GM19023 (cell line): Measurements from ENCODE around the gene CENPP.
"Not testable (repeated sequence)": the region's sequence is repeated elsewhere in the genome, so short reads cannot be mapped to it uniquely, and the experiment has no call there.

ENCODE experiments used
- ATAC-seq: cut with Tn5 transposase; IDR thresholded peaks from one replicate; pipeline ENCODE4 v1.9.1; 2021; ENCODE audit warnings: mild to moderate bottlenecking, moderate library complexity; ENCODE audit not compliant: unreplicated experiment

The CENPP gene

DNA sequence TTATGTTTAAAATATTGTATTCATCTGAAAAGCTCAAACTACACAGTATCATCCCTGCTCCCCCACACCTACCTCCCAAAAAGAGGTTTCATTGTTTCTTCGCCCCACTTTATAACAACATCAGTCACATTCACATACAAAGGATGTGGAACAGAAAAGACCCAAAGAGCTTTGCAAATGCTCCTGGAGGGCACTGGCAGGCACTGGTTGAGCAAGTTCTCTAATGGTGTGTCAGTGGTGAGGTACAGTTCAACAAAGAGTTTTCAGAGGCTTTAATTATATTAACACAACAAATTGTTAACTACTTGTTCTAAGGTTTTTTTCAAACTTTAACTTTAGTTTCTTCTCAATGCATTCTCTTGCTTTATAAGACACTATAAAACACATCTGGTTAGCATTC is 264.2 kb downstream of the CENPP start:
- no peak for ATAC-seq

- no peak for ATAC-seq
Measured at GRCh38 chr9:92590377-92590776, 264.6 kb downstream of the CENPP start.

DNA sequence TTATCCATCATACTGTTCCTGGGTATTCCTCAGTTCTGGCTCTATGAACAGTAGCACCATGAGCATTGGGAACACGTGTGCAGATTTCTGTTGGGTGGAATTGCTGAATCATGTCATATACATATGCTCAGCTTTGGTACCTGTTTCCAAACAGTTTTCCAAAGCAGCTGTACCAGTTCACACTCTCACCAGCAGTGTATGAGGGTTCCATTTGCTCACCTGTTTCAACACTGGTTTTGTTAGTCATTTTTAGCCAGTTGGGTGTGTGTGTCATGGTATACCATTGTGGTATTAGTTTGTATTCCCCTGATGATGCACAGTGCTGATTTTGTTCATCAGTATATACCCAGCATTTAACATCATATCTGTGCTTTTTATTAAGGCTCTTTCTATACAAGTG is 266.8 kb downstream of the CENPP start:
- ATAC-seq = no peak

GRCh38 chr9:92592946-92593861 is 267.5 kb downstream of the CENPP start:
- ATAC-seq = no peak

DNA sequence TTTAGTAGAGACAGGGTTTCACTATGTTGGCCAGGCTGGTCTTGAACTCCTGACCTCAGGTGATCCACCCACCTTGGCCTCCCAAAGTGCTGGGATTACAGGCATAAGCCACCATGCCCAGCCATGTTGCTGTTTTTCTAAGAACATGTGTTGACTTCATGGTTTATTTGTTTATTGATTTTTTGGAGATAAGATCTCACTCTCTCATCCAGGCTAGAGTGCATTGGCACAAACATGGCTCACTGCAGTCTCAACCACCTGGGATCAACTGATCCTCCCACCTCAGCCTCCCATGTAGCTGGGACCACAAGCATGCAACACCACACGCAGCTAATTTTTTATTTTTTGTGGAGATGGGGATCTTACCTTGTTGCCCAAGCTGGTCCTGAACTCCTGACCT is 269.3 kb downstream of the CENPP start:
- not testable (repeated sequence) for ATAC-seq

DNA sequence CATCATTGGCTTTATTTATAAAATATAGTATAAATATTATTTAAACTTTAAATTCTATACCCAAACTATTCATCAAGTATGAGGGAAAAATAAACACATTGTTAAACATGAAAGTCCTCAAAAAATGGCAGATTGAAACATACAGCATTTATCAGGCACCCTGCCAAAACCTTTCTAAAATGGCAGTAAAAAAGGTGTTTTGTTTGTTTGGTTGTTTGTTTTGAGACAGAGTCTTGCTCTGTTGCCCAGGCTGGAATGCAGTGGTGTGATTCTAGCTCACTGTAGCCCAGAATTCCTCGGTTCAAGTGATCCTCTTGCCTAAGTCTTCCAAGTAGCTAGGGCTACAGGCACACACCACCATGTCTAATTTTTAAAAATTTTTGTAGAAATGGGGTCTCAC is 270.2 kb downstream of the CENPP start:
- no peak for ATAC-seq

GRCh38 chr9:92598382-92598781 is 272.6 kb downstream of the CENPP start:
- no peak for ATAC-seq

GRCh38 chr9:92599938-92600461 is 274.2 kb downstream of the CENPP start:
- no peak for ATAC-seq

DNA sequence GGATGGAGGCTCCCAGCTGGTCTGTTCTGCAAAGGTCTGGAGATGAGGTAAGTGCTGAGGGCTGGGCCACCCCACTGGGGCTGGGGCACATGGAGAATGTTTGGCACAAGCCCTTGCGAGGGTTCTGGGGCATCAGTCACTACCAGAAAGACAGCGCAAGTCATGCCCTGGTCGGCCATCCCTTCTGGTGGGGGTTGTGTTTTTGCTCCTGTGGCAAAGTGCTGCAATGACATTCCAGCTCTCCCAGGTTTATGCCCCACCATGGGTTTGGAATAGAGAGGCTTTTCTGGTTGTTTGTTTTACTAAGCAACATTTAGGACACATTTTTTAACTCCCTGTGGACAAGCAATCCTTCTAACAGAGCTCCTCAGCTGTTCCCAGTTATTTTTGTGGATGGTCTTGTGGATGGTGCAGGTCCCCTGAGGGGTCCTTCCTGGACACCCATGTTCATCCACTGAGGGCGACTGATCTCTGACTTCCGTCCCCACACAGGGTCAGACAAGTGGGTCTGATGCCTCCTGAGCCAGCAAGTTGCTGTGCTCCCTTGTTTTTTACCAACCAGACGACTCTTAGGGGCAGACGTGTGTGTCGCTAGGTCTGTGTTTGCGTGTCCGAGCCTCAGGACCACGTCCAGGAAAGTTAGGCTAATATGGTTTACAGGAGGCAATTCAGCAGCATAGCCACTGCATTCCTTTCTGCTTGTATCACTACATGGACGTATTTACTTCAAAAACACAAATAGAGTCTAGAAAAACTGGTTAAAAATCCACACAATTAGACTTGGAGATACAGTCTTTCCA is 274.9 kb downstream of the CENPP start:
- no peak for ATAC-seq

DNA sequence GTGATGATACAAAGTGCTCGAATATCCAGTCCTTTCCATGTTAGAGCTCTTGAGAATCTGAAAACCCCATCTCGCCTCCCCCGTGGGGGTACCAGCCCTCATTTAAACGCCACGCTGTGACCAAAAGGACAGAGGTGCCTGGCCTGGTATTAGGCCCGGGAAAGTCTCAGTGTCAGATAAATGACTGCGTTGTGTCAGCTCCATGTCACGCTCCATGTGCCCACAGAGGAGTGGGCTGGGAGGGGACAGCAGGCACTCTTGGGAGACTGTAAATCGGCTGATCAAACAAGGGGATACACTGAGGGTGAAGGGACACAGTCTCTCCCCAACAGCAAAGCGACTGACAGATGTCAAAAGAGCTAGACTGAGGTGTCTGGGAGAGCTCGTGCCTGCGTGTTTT is 275.7 kb downstream of the CENPP start:
- no peak for ATAC-seq

DNA sequence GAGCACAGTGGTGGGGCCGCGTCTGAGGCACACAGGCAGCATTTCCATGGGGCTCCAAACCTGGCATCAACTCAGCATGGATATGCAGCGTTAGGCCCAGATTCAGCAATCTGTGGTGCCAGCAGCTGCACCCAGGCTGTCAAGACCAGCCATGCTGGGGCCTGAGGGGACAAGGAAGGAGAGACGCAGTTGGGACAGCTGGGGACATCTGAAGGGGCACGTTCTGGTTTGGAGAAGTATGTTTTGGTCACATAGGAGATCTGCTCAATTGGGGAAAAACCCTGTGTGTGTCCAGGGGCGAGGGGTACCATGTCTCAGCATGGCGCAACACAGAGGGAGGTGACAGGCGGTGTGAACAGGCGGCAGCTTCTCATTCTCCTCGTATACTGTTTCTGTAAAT is 276.7 kb downstream of the CENPP start:
- no peak for ATAC-seq

- ATAC-seq = no peak
Measured at GRCh38 chr9:92603100-92603499, 277.3 kb downstream of the CENPP start.

DNA sequence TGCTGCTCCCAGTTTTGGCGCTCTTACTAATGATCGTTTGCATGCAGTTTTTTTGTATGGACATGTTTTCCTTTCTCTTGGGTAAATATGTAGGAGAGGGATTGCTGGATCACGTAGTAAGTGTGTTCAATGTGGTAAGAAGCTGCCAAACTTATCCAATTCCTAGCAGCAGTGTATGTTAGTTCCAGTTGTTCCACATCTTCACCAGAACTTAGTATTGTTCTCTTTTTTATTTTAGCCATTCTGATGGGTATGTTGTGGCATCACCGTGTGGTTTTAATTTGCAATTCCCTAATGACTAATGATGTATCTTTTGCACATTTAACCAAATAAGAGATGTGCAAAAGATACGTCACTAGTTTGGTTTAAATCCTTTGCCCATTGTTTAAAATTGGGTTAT is 278.2 kb downstream of the CENPP start:
- no peak for ATAC-seq

DNA sequence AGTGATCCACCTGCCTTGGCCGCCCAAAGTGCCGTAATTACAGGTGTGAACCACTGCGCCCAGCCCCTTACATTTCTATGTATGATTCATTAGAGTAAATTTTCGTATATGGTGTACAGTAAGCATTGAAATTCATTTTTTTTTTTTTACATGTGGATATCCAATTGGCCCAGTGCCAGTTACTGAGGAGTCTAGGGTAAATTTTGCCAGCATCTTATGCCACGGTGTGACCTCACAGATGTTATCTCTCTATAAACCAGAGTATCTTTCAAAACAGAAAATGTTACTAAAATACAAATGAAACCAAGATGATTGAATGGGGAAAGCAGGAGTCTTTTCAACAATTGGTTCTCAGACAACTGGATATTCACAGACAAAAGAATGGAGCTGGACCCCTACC is 279.5 kb downstream of the CENPP start:
- no peak for ATAC-seq

GRCh38 chr9:92607088-92607487 is 281.3 kb downstream of the CENPP start:
- no peak for ATAC-seq

DNA sequence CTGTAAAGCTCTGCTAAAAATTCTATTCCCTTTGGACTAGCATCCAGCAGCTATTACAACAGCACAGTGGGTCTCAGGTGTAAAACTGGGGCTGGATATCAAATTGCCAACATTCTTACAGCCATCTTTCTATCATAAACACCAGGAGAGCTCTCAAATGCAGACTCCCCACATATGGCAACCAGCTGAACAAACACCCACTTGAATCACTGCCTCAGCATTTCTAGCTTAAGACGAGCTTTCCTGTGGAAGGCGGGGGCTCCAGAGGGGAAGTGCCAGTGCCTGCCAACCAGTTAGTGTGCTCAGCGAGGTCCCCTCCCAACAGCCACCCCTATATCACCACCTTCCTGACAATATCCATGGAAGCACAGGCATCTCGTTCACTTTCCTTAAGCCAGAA is 282.0 kb downstream of the CENPP start:
- no peak for ATAC-seq

- ATAC-seq = no peak
Measured at GRCh38 chr9:92608241-92608908, 282.6 kb downstream of the CENPP start.

DNA sequence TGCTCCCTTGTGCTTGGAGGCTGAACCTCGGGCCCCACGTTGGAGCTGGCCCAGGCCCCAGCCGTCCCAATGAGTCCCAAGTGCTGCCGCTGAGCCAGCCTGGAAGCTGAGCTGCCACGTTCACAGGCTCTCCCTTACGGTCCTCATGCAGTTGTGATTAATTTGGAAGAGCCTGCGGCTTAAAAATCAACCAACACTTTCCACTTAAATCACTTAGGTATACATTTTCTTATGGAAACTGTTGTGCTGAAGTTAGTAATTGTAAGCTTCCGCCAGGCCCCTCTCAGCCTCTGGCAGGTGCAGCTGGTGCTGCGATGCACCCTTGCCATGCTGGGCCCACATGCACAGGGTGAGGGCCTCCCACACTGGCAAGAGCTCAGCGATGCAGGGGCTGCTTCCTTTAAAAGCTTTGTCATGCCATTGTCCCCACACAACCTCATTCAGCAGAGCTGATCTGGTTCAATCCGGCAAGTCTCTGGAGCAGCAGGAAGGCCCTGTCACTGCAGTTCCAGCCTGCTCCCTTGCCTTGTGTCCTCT is 283.2 kb downstream of the CENPP start:
- no peak for ATAC-seq

DNA sequence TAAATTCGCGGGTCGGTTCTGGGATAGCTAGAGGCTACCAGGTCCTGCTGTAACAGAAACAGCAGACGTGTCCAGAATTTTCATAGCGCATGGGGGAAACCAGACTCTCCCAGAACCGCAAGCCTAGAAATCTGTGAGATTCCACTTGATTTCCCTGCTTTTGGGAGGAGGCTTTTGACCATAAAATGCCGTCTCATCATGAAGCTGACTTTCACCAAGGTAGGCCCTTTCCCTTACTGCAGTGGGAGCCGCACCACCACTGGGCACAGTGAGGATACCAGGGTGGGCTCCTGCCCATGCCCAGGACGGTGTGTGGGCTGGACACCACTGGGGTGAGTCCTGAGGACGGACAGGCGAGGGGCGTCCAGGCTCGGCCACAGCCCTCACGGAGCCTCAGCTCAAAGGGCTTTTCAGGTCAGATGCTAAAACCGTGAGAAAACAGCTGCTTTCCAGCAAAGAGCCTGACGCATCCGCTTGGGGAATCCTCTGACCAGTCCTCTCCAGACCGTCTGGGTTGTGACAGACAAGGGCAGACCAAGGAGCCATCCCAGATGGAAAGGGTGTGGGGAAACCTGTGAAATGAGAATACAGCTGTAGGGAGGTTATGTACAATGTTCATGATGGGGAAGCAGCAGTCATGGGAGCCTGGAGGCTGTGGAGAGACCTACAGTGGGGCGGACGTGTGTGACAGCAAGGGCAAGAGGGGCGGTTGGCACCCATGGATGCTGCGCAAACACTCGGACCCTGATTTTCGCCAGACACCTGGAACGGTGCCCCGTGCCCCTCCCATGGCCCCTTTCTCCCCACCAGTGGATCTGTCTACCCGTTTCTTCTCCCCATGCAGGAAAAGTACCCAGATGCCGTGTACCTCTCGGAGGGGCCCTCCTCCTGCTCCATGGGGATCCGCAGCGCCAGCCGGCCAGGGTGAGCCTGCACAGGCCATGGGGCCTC is 285.0 kb downstream of the CENPP start:
- no peak for ATAC-seq
